Glutamatergic neuron (in vitro differentiated cells): ENCODE measurements around the gene LYPD6. TPM values are rescaled to one million over a fixed set of nuclear protein-coding genes. Genes with fewer than 3 reads are reported as not detected.

Source experiments
- DNase-seq: peaks from one replicate; pipeline ENCODE4 v3.0.0; 2022
- H3K27ac Mint-ChIP-seq: one replicate; pipeline ENCODE4 v1.8.0; 2020; ENCODE audit warnings: mild to moderate bottlenecking, mixed read lengths, inconsistent platforms; ENCODE audit not compliant: unreplicated experiment
- H3K27me3 Mint-ChIP-seq: one replicate; pipeline ENCODE4 v1.8.0; 2020; ENCODE audit warnings: mild to moderate bottlenecking, moderate library complexity, mixed read lengths, inconsistent platforms; ENCODE audit not compliant: unreplicated experiment
- H3K36me3 Mint-ChIP-seq: one replicate; pipeline ENCODE4 v1.8.0; 2020; ENCODE audit warnings: mild to moderate bottlenecking, mixed read lengths, inconsistent platforms; ENCODE audit not compliant: unreplicated experiment
- H3K4me1 Mint-ChIP-seq: one replicate; pipeline ENCODE4 v1.8.0; 2020; ENCODE audit warnings: mild to moderate bottlenecking, low read depth, mixed read lengths, inconsistent platforms; ENCODE audit not compliant: unreplicated experiment
- H3K4me3 Mint-ChIP-seq: one replicate; pipeline ENCODE4 v1.8.0; 2020; ENCODE audit warnings: mild to moderate bottlenecking, mixed read lengths, inconsistent platforms; ENCODE audit not compliant: unreplicated experiment
- H3K9me3 Mint-ChIP-seq: one replicate; pipeline ENCODE4 v1.8.0; 2020; ENCODE audit warnings: mild to moderate bottlenecking, moderate library complexity, mixed read lengths, inconsistent platforms; ENCODE audit not compliant: unreplicated experiment
- CTCF ChIP-seq: fragments of 200-600 bp; sonication (generic); IDR thresholded peaks from one replicate; pipeline ENCODE4 v1.5.0; 2021; ENCODE audit not compliant: partially characterized antibody, unreplicated experiment
- total RNA-seq: library from RNA; stranded (reverse); fragmentation: NEBNext Ultra II Directional; extraction: Animal tissue kit (Norgen Biotek cat#: 25700); gene quantifications from one replicate; pipeline ENCODE4 v1.2.1, GENCODE V29; 2021; ENCODE audit not compliant: unreplicated experiment

The LYPD6 gene
- total RNA-seq, 1 donor from 2014 or later, result 1.5 TPM

DNA sequence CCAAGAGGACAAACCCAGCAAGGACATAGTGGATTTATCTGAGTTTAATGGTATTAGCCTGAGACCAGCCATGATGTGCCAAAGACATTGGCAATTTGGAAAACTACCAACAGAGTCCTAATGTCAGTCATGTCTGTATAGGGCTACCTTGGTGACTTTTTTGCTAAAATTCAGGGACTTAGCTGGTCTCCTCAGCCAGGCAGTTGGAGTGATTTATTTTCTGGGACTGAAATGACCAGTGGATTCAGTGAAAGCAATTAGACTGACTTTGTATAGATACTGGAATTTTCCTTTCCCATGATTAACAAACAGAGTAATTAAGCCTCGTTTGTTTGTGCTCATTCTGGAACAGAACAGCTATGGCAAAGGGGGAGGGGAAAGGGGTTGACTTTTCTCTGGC, 55.0 kb downstream of the LYPD6 start:
- no peak for DNase-seq
- no peak for TF ChIP-seq CTCF
- Mint-ChIP-seq H3K9me3 (no peaks in the 10 kb centered on the region), H3K4me1 (peaks cover 11% of the 10 kb centered on the region), H3K4me3 (no peak overlapping the region), H3K27ac (no peak overlapping the region), H3K36me3 (no peaks in the 10 kb centered on the region), H3K27me3 (no peaks in the 10 kb centered on the region)

- Mint-ChIP-seq H3K9me3 (no peaks in the 10 kb centered on the region), H3K4me3 (no peak overlapping the region), H3K4me1 (peaks cover 11% of the 10 kb centered on the region), H3K27me3 (no peaks in the 10 kb centered on the region), H3K36me3 (no peaks in the 10 kb centered on the region), H3K27ac (no peak overlapping the region)
- DNase-seq, result no peak
- no peak for TF ChIP-seq CTCF
Measured at GRCh38 chr2:149387411-149387810, 57.0 kb downstream of the LYPD6 start.

DNA sequence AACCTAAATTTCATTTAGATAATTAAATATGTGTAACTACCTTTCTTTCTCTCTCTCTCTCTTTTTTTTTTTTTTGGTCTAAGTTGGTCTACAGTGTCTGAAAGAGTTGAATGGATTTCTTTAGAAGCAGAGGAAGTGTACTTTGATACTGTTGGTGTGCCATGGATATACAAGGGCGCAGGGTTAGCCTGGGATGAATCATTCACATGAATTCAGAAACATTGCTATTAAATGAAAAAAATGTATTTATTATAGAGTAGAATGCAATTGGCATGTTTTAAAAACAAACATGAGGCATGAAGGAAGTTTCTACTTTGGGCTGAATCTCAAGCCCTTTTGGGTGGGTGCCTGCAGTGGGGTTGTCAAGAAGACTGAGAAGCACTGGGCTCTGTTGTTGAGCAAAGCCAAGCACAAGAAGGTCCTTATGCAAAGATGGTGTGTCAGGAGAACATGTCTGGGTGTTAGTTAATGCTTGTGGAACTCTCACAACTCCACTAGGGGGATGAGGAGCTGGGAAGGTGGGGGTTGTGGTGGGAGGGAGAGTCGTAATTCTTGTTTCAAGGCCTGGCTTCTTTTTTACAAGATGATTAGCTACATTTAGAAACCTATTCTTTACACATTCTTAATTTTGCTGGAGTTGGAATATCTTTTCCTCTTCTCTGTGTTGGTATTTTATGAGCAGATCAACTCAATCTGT, 57.9 kb downstream of the LYPD6 start:
- H3K4me1 Mint-ChIP-seq, result peaks cover 11% of the 10 kb centered on the region
- no peak overlapping the region for H3K27ac Mint-ChIP-seq
- no peak overlapping the region for H3K4me3 Mint-ChIP-seq
- no peaks in the 10 kb centered on the region for H3K9me3 Mint-ChIP-seq
- TF ChIP-seq CTCF, result no peak
- DNase-seq, result no peak
- H3K36me3 Mint-ChIP-seq, result no peaks in the 10 kb centered on the region
- H3K27me3 Mint-ChIP-seq, result no peaks in the 10 kb centered on the region

GRCh38 chr2:149389506-149390167, 59.2 kb downstream of the LYPD6 start:
- H3K36me3 Mint-ChIP-seq, result no peaks in the 10 kb centered on the region
- H3K4me3 Mint-ChIP-seq, result no peak overlapping the region
- H3K27ac Mint-ChIP-seq, result no peak overlapping the region
- no peak for DNase-seq
- H3K4me1 Mint-ChIP-seq, result peaks cover 11% of the 10 kb centered on the region
- no peak for TF ChIP-seq CTCF
- H3K9me3 Mint-ChIP-seq, result no peaks in the 10 kb centered on the region
- no peaks in the 10 kb centered on the region for H3K27me3 Mint-ChIP-seq

GRCh38 chr2:149393614-149394013, 63.2 kb downstream of the LYPD6 start:
- DNase-seq, result no peak
- Mint-ChIP-seq H3K4me1 (peaks cover 12% of the 10 kb centered on the region), H3K27me3 (no peaks in the 10 kb centered on the region), H3K27ac (no peak overlapping the region), H3K4me3 (no peak overlapping the region), H3K9me3 (no peaks in the 10 kb centered on the region), H3K36me3 (no peaks in the 10 kb centered on the region)
- TF ChIP-seq CTCF, result no peak
